H9 (cell line): ENCODE measurements around the gene ARL5A. TPM values are rescaled to one million over a fixed set of nuclear protein-coding genes. Genes with fewer than 3 reads are reported as not detected.

ENCODE experiments used
- DNase-seq: peaks from one replicate; pipeline ENCODE4 v3.0.0-alpha.2; 2017
- H2AFZ ChIP-seq: one replicate; pipeline ENCODE4 v1.6.1; 2013; ENCODE audit warnings: mild to moderate bottlenecking, low read length, control low read depth, moderate library complexity
- H2AK5ac ChIP-seq: 2 replicates; pipeline ENCODE4 v1.6.1; 2013; ENCODE audit warnings: low read length, control low read depth, mixed read lengths; ENCODE audit not compliant: insufficient read length
- H2BK120ac ChIP-seq: one replicate; pipeline ENCODE4 v1.6.1; 2013; ENCODE audit warnings: low read depth, mild to moderate bottlenecking, low read length, control low read depth, inconsistent platforms; ENCODE audit not compliant: poor library complexity, severe bottlenecking
- H2BK12ac ChIP-seq: 2 replicates; pipeline ENCODE4 v1.6.1; 2013; ENCODE audit warnings: low read length, control low read depth, mixed read lengths, low read depth; ENCODE audit not compliant: insufficient read length
- H2BK15ac ChIP-seq: 2 replicates; pipeline ENCODE4 v1.6.1; 2013; ENCODE audit warnings: low read depth, low read length, control low read depth
- H2BK20ac ChIP-seq: one replicate; pipeline ENCODE4 v1.6.1; 2013; ENCODE audit warnings: low read depth, mild to moderate bottlenecking, low read length, control low read depth, inconsistent platforms; ENCODE audit not compliant: poor library complexity, severe bottlenecking
- H2BK5ac ChIP-seq: 2 replicates; pipeline ENCODE4 v1.6.1; 2013; ENCODE audit warnings: low read length, control low read depth, mixed read lengths; ENCODE audit not compliant: insufficient read length
- H3K14ac ChIP-seq: 2 replicates; pipeline ENCODE4 v1.6.1; 2013; ENCODE audit warnings: low read length, control low read depth; ENCODE audit not compliant: insufficient read depth
- H3K18ac ChIP-seq: 2 replicates; pipeline ENCODE4 v1.6.1; 2013; ENCODE audit warnings: low read depth, mild to moderate bottlenecking, mixed read lengths, low read length, control low read depth; ENCODE audit not compliant: insufficient read length
- H3K23ac ChIP-seq: 2 replicates; pipeline ENCODE4 v1.6.1; 2013; ENCODE audit warnings: low read length, control low read depth, mixed read lengths, low read depth; ENCODE audit not compliant: insufficient read length
- H3K23me2 ChIP-seq: 2 replicates; pipeline ENCODE4 v1.6.1; 2013; ENCODE audit warnings: low read depth, mild to moderate bottlenecking, mixed read lengths, low read length, control low read depth; ENCODE audit not compliant: insufficient read length, poor library complexity, severe bottlenecking
- H3K27ac ChIP-seq: 2 replicates; pipeline ENCODE4 v1.5.1; 2013; ENCODE audit warnings: low read length, control low read depth, mixed read lengths, low read depth; ENCODE audit not compliant: insufficient read length
- H3K27me3 ChIP-seq: 2 replicates; pipeline ENCODE4 v1.6.1; 2013; ENCODE audit warnings: low read length, control low read depth, inconsistent platforms; ENCODE audit not compliant: insufficient read depth
- H3K4ac ChIP-seq: 2 replicates; pipeline ENCODE4 v1.6.1; 2013; ENCODE audit warnings: low read depth, mild to moderate bottlenecking, control low read depth, inconsistent platforms, low read length, moderate library complexity
- H3K4me1 ChIP-seq: 2 replicates; pipeline ENCODE4 v1.6.1; 2013; ENCODE audit warnings: low read length, control low read depth, inconsistent platforms; ENCODE audit not compliant: insufficient read depth
- H3K4me2 ChIP-seq: 2 replicates; pipeline ENCODE4 v1.6.1; 2013; ENCODE audit warnings: low read length, control low read depth, mixed read lengths; ENCODE audit not compliant: insufficient read length, insufficient read depth
- H3K56ac ChIP-seq: 2 replicates; pipeline ENCODE4 v1.6.1; 2013; ENCODE audit warnings: low read depth, mild to moderate bottlenecking, mixed read lengths, low read length, control low read depth; ENCODE audit not compliant: insufficient read length
- H3K79me1 ChIP-seq: 2 replicates; pipeline ENCODE4 v1.6.1; 2013; ENCODE audit warnings: low read depth, mild to moderate bottlenecking, moderate library complexity, low read length, control low read depth, inconsistent platforms; ENCODE audit not compliant: insufficient read depth, poor library complexity, severe bottlenecking
- H3K79me2 ChIP-seq: 2 replicates; pipeline ENCODE4 v1.6.1; 2013; ENCODE audit warnings: low read length, control low read depth, inconsistent platforms; ENCODE audit not compliant: insufficient read depth
- H3K9ac ChIP-seq: 2 replicates; pipeline ENCODE4 v1.6.1; 2013; ENCODE audit warnings: low read length, control low read depth, mixed read lengths; ENCODE audit not compliant: insufficient read length; ENCODE audit errors: extremely low read depth
- H3K9me3 ChIP-seq: one replicate; pipeline ENCODE4 v1.6.1; 2013; ENCODE audit warnings: low read depth, low read length, inconsistent platforms; ENCODE audit not compliant: control insufficient read depth
- H3T11ph ChIP-seq: one replicate; pipeline ENCODE4 v1.6.1; 2013; ENCODE audit warnings: mild to moderate bottlenecking, low read length, control low read depth, inconsistent platforms
- H4K20me1 ChIP-seq: one replicate; pipeline ENCODE4 v1.6.1; 2013; ENCODE audit not compliant: control insufficient read depth, insufficient read length, insufficient read depth
- H4K5ac ChIP-seq: 2 replicates; pipeline ENCODE4 v1.6.1; 2013; ENCODE audit warnings: low read depth, mild to moderate bottlenecking, mixed read lengths, low read length, control low read depth; ENCODE audit not compliant: insufficient read length
- H4K8ac ChIP-seq: replicated peaks from 2 replicates; pipeline ENCODE4 v1.6.1; 2013; ENCODE audit warnings: low read length, control low read depth, mixed read lengths, low read depth; ENCODE audit not compliant: insufficient read length
- H4K91ac ChIP-seq: 2 replicates; pipeline ENCODE4 v1.6.1; 2013; ENCODE audit warnings: low read depth, mild to moderate bottlenecking, moderate library complexity, mixed read lengths, low read length, control low read depth; ENCODE audit not compliant: insufficient read length
- H3K27ac Mint-ChIP-seq, 3 experiments: 2 replicates in 2 of 3; 3 replicates in 1 of 3; pipeline ENCODE4 v1.8.0; 2020 to 2021; ENCODE audit warnings: mixed read lengths in 3 of 3, mild to moderate bottlenecking in 1 of 3, moderate library complexity in 1 of 3
- H3K27me3 Mint-ChIP-seq: 2 replicates; pipeline ENCODE4 v1.8.0; 2021; ENCODE audit warnings: low read depth, mild to moderate bottlenecking, moderate library complexity, mixed read lengths
- H3K36me3 Mint-ChIP-seq, 3 experiments: 2 replicates in 2 of 3; 3 replicates in 1 of 3; pipeline ENCODE4 v1.8.0; 2020 to 2021; ENCODE audit warnings: low read depth in 3 of 3, mixed read lengths in 3 of 3; ENCODE audit not compliant: insufficient read depth in 1 of 3
- H3K4me1 Mint-ChIP-seq, 2 experiments: 2 replicates each; pipeline ENCODE4 v1.8.0; 2020; ENCODE audit warnings: mixed read lengths in 2 of 2
- H3K4me3 Mint-ChIP-seq, 2 experiments: 2 replicates in 1 of 2; 3 replicates in 1 of 2; pipeline ENCODE4 v1.8.0; 2020 to 2021; ENCODE audit warnings: mild to moderate bottlenecking in 2 of 2, mixed read lengths in 2 of 2, moderate library complexity in 1 of 2
- H3K9me3 Mint-ChIP-seq, 2 experiments: 2 replicates in 1 of 2; 3 replicates in 1 of 2; pipeline ENCODE4 v1.8.0; 2020; ENCODE audit warnings: mild to moderate bottlenecking in 2 of 2, mixed read lengths in 2 of 2, moderate library complexity in 1 of 2
- WGBS: extraction: QIAGEN DNeasy Blood & Tissue Kit; methylation state at CpG from one replicate; pipeline ENCODE4 v1.1.7; 2013; ENCODE audit warnings: missing lambda C conversion rate, low lambda C conversion rate, mixed read lengths; ENCODE audit not compliant: insufficient read length; ENCODE audit errors: extremely low coverage; 5-methylcytosine and 5-hydroxymethylcytosine counted together
- total RNA-seq: library from RNA; stranded (reverse); gene quantifications from 2 replicates; pipeline ENCODE4 v1.2.1, GENCODE V29; 2021
- TF ChIP-seq, protein P1 (sequence below): fragments of 200-600 bp; sonication (generic); conservative IDR thresholded peaks from 3 replicates; pipeline ENCODE4 v1.8.0; 2021; ENCODE audit warnings: antibody characterized with exemption, mild to moderate bottlenecking

The ARL5A gene
- total RNA-seq, 1 experiment from 2014 or later, result 66.7 TPM

DNA sequence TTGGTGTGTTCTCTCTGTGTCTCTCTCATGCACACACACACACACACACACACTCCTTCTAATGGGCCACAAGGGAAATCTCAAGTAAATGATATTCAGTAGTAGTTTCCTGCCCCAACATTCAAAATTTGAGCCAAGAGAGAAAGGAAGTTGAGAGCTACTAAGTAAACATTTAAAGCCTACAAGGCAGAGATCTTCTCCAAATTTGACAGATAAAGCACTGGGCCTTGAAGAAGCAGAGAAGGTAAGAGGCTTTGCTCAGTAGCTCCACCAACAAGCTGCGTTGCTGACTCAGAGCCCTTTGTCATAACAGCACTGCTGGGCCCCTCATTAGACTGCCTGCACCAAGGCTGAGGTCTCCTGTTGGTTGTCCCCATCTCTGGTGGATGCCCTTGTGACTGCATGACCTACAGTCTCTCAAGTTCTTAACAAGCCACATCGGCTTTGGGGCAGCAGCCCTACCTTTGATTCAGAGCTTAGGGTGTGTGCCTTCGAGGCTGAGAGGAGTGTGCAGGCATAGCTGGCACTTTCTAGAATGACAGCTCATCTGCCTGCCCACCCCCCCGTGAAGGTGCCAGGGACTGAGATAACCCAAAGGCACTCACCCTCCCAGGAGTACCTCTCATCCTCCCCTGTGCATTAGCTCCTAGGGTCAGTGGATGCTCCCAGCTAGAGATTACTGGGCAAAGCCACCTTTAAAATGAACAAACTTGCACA is 61.6 kb downstream of the ARL5A start:
- Histone ChIP-seq H3K23me2 (no peaks in the 10 kb centered on the region), H3K79me1 (no peaks in the 10 kb centered on the region), H4K91ac (no peak overlapping the region), H3K9me3 (no peaks in the 10 kb centered on the region), H4K5ac (no peak overlapping the region), H4K20me1 (no peaks in the 10 kb centered on the region), H2BK12ac (no peak overlapping the region), H3K79me2 (no peaks in the 10 kb centered on the region), H3K4ac (no peak overlapping the region), H3K4me2 (no peak overlapping the region), H4K8ac (no peak overlapping the region), H3K14ac (no peak overlapping the region; the same call in 1 of the 2 replicates), H3K27me3 (no peaks in the 10 kb centered on the region), H3T11ph (no peak overlapping the region), H3K9ac (no peak overlapping the region), H3K23ac (no peak overlapping the region), H3K18ac (no peak overlapping the region), H2BK15ac (no peak overlapping the region), H3K56ac (no peak overlapping the region), H2BK20ac (no peak overlapping the region), H2AFZ (no peak overlapping the region), H2AK5ac (no peak overlapping the region), H3K4me1 (no peaks in the 10 kb centered on the region), H2BK120ac (no peak overlapping the region), H2BK5ac (no peak overlapping the region), H3K27ac (no peak overlapping the region)
- TF ChIP-seq, protein P1, sequence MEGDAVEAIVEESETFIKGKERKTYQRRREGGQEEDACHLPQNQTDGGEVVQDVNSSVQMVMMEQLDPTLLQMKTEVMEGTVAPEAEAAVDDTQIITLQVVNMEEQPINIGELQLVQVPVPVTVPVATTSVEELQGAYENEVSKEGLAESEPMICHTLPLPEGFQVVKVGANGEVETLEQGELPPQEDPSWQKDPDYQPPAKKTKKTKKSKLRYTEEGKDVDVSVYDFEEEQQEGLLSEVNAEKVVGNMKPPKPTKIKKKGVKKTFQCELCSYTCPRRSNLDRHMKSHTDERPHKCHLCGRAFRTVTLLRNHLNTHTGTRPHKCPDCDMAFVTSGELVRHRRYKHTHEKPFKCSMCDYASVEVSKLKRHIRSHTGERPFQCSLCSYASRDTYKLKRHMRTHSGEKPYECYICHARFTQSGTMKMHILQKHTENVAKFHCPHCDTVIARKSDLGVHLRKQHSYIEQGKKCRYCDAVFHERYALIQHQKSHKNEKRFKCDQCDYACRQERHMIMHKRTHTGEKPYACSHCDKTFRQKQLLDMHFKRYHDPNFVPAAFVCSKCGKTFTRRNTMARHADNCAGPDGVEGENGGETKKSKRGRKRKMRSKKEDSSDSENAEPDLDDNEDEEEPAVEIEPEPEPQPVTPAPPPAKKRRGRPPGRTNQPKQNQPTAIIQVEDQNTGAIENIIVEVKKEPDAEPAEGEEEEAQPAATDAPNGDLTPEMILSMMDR, result no peak
- H3K4me3 Mint-ChIP-seq, result no peak overlapping the region
- WGBS, result no CpG with 5 or more reads among the region's 4 CpGs
- H3K9me3 Mint-ChIP-seq, result no peaks in the 10 kb centered on the region; a peak in 1 of 5 replicates
- no peak for DNase-seq
- no peaks in the 10 kb centered on the region; a peak in 1 of 7 replicates for H3K36me3 Mint-ChIP-seq
- H3K4me1 Mint-ChIP-seq, result peaks cover 11 to 12% of the 10 kb centered on the region in 2 experiments
- H3K27me3 Mint-ChIP-seq, result no peaks in the 10 kb centered on the region
- no peak overlapping the region for H3K27ac Mint-ChIP-seq
